Measurements from ENCODE around the gene AADACL4. TPM values are rescaled to one million over a fixed set of nuclear protein-coding genes. Genes with fewer than 3 reads are reported as not detected.
A peak's percentile ranks its signal among the peaks of the same experiment; 100 is the strongest.

The AADACL4 gene
- total RNA-seq = not detected
- polyA plus RNA-seq = not detected

DNA sequence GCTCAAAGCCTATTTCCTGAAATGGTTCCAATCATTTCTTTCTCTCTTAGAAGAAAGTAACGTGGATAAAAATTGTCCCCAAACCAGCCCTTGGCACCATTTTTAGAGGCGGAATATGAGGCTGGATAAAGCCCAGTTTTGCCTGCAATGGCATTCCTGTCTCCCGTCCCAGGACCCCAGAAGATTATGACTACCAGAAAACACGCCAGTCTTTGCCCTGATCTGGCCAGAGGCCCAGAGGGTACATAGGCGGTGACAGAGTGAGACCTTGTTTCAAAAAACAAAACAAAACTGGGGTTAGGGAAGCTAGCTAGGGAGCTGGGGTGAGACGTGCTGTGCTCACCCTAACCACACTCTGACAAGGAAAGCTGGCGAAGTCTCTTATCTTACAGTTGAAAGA lies at the start of gene AADACL4:
AADACL4 (plus strand) TSS at position 301 of the 400 bp plus-strand sequence. CDS start 462 bp downstream, outside the sequence.
- FAIRE-seq = no peak
- Histone ChIP-seq H3K27ac (no peak within 1 kb of the TSS), H3K27me3 (no peaks in the 10 kb centered on the region), H3K4me1 (no peaks in the 10 kb centered on the region), H3K4me3 (no peak within 1 kb of the TSS), H3K36me3 (no peaks in the 10 kb centered on the region), H3K9me3 (no peaks in the 10 kb centered on the region)
- TF ChIP-seq, protein P1, sequence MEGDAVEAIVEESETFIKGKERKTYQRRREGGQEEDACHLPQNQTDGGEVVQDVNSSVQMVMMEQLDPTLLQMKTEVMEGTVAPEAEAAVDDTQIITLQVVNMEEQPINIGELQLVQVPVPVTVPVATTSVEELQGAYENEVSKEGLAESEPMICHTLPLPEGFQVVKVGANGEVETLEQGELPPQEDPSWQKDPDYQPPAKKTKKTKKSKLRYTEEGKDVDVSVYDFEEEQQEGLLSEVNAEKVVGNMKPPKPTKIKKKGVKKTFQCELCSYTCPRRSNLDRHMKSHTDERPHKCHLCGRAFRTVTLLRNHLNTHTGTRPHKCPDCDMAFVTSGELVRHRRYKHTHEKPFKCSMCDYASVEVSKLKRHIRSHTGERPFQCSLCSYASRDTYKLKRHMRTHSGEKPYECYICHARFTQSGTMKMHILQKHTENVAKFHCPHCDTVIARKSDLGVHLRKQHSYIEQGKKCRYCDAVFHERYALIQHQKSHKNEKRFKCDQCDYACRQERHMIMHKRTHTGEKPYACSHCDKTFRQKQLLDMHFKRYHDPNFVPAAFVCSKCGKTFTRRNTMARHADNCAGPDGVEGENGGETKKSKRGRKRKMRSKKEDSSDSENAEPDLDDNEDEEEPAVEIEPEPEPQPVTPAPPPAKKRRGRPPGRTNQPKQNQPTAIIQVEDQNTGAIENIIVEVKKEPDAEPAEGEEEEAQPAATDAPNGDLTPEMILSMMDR (IDR thresholded peaks at IDR 0.05) = no peak
- DNase-seq = no peak
- ATAC-seq = no peak
- intact Hi-C loops (cut with DNase I) = no loop called here
- WGBS, 2 donors = 88 to 94% methylated on average over 7 of the region's 7 CpGs

DNA sequence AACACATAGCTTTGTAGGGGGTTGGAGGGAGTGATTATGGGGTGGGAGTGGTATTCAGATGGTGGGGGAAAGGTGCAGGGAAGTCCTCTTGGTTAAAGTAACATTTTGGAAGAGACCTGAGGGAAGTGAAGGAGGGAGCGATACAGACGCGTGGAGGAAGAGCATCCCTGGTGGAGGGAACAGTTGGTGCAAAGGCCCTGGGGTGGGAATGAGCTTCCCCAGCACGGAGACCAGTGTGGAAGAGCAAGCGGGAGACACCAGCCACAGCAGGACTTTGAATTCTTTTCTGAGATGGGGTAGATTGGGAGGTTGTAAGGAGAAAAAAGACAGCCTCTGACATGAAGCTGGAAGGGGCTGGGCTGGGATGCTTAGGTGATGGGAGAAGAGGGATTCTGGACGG lies 49.4 kb upstream of the AADACL4 start:
- Histone ChIP-seq H3K27ac (peak overlapping the region in 2 of 4 donors; percentile 74 to 85), H3K9me3 (no peaks in the 10 kb centered on the region), H3K4me3 (peak overlapping the region in 1 of 4 donors; percentile 22), H3K4me1 (peaks cover 10 to 38% (median 14%) of the 10 kb centered on the region in 3 donors), H3K36me3 (peaks cover 0 to 6% (median 0%) of the 10 kb centered on the region in 3 donors), H3K27me3 (no peaks in the 10 kb centered on the region)
- intact Hi-C loops (cut with DNase I) = no loop called here
- 85 to 92% methylated on average over 6 of the region's 6 CpGs for WGBS, 2 donors
- DNase-seq (no peak), ATAC-seq (no peak), FAIRE-seq (no peak)
- TF ChIP-seq, protein P1 (IDR thresholded peaks at IDR 0.05) = no peak

DNA sequence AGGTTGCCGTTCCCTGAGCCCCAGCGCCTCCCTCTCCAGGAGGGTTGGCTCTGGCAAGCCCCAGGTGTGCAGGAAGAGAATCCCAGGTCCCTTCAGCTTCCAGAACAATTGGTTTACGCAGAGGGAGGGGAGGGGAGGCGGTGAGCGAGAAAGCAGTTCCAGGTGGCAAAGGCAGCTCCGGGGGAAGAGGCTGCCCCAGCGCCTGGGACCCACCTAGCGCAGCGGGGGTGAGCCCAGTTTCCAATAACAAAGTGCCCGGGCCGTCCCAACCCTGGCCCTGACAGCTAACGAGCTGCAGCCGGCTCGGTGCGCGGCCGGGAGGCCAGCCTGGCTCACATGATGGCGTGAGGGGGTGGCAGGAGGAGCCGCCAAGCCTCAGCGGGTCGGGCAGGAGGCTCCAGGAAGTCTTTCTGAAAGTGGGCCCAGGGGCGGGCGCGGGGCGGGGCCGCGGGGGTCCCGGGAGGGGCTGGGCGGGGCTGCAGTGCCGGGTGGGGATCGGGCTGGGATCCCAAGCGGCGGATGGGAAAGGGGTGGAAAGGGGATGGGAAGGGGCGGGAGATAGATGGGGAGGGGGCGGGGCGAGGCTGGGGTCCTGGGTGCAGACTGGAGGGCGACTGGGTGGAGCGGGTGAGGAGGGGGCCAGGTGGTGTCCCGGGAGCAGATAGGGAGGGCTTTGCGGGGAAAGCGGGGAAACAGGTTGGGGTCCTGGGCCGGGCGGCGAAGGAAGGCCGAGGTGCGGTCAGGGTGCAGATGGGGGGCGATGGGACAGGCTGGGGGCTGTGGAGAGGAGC lies 48.7 kb upstream of the AADACL4 start:
- no peaks in the 10 kb centered on the region for H3K9me3 ChIP-seq
- peak in 5 of 6 donors; percentile 39 to 78 (median 54) for DNase-seq
- ATAC-seq = peak; percentile 43 to 53 (median 46)
- 52 to 57% methylated on average over 39 to 47 of the region's 47 CpGs for WGBS, 2 donors
- H3K36me3 ChIP-seq = peaks cover 0 to 6% (median 0%) of the 10 kb centered on the region in 3 donors
- H3K27me3 ChIP-seq = no peaks in the 10 kb centered on the region
- H3K4me3 ChIP-seq = peak overlapping the region in 1 of 4 donors; percentile 22
- TF ChIP-seq, protein P1 (IDR thresholded peaks at IDR 0.05) = no peak
- peaks cover 16 to 44% (median 20%) of the 10 kb centered on the region in 3 donors for H3K4me1 ChIP-seq
- intact Hi-C loops (cut with DNase I) = no loop called here
- no peak for FAIRE-seq
- peak overlapping the region in 3 of 4 donors; percentile 31 to 85 (median 74) for H3K27ac ChIP-seq

DNA sequence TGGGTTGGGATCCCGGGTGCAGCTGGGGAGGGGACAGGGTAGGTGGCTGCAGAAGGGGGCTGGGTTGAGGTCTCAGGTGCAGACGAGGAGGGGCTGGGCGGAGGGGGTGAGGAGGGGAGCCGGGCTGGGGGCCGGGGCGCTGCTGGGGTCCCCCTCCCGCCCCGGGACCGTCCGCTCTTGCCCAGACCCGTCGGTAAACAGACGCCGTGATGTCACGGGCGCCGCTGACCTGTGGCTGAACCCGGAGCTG lies 48.2 kb upstream of the AADACL4 start:
- WGBS, 2 donors = 51 to 57% methylated on average over 13 to 18 of the region's 18 CpGs
- Histone ChIP-seq H3K4me1 (peaks cover 20 to 50% (median 25%) of the 10 kb centered on the region in 3 donors), H3K4me3 (peak overlapping the region in 1 of 4 donors; percentile 22), H3K36me3 (peaks cover 0 to 6% (median 0%) of the 10 kb centered on the region in 3 donors), H3K27me3 (no peaks in the 10 kb centered on the region), H3K9me3 (no peaks in the 10 kb centered on the region), H3K27ac (peak overlapping the region; percentile 31 to 85 (median 57))
- DNase-seq = peak in 1 of 6 donors; percentile 87
- FAIRE-seq = no peak
- peak in 1 of 4 donors; percentile 1 for ATAC-seq
- intact Hi-C loops (cut with DNase I) = no loop called here
- TF ChIP-seq, protein P1 (IDR thresholded peaks at IDR 0.05) = no peak
